HCEC 1CT (cell line): ENCODE measurements around the gene LPCAT1.
A peak's percentile ranks its signal among the peaks of the same experiment; 100 is the strongest.
"Not testable (repeated sequence)": the region's sequence is repeated elsewhere in the genome, so short reads cannot be mapped to it uniquely, and the experiment has no call there.

Experiments
- DNase-seq: peaks from one replicate; pipeline ENCODE4 v3.0.0-alpha.2; 2017

LPCAT1 gene, protein sequence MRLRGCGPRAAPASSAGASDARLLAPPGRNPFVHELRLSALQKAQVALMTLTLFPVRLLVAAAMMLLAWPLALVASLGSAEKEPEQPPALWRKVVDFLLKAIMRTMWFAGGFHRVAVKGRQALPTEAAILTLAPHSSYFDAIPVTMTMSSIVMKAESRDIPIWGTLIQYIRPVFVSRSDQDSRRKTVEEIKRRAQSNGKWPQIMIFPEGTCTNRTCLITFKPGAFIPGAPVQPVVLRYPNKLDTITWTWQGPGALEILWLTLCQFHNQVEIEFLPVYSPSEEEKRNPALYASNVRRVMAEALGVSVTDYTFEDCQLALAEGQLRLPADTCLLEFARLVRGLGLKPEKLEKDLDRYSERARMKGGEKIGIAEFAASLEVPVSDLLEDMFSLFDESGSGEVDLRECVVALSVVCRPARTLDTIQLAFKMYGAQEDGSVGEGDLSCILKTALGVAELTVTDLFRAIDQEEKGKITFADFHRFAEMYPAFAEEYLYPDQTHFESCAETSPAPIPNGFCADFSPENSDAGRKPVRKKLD

DNA sequence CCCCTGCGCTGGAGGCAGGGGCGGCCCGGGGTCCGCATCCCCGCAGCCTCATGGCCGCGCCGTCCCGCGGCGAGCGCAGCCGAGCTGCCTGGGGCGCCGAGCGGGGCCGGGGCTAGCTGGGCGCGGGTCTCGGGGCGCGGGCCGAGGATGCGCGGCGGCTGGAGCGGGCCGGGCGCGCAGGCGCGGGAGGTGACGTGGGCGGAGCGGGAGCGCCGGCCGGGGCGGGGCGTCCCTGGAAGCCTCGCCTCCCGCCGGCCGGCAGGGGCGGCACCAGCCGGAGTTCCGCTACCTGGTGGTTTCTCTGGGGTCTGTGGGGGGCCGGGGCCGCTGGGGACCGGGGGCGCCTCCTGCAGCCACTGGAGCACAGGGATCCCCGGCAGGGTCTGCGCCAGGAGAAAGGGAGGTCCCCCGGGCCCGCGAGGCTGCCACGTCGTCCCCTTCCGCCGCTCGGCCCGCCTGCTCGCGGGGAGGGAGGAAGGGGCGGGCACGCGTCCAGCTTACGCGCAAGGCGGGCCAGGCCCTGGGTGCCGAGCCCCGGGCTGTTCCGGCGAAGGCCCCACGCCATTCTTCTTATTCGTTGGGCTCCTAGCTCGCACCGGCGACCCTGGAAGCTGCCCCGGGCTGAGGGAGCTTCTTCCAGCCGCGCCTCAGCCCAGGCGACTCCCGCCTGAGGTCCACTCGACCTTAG lies at the start of gene LPCAT1:
LPCAT1 (minus strand) TSS at position 168 of the 688 bp plus-strand sequence; CDS start at position 52, 116 bp downstream.
- peak; percentile 68 for DNase-seq

DNA sequence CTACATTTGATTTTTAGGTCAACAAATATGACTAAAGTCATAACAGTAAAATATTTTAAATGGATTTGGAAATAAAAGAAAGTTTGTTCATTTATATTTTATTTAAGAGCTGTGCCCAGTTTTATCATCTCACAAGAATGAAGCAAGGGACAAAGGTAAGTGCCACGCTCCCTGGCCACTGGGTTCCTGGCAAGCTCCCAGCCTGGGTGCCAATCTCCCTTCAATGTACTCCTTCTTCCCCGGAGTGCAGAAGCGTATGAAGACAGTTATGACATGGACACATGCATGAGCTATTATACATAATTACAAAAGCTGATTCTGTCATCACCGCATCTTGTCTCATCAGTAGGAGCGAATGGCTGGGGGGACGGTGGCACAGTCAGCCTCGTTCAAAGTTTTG lies 48.1 kb upstream of the LPCAT1 start:
- DNase-seq = not testable (repeated sequence)

DNA sequence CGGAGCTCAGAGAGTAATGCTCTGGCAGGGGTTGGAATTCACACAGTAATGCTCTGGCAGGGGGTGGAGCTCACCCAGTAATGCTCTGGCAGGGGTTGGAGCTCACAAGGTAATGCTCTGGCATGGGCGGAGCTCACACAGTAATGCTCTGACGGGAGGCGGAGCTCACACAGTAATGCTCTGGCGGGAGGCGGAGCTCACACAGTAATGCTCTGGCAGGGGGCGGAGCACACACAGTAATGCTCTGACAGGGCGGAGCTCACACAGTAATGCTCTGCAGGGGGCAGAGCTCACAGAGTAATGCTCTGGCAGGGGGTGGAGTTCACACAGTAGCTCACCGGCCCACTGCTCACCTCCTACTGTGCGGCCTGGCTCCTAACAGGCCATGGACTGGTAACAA lies 47.2 kb upstream of the LPCAT1 start:
- no peak for DNase-seq

DNA sequence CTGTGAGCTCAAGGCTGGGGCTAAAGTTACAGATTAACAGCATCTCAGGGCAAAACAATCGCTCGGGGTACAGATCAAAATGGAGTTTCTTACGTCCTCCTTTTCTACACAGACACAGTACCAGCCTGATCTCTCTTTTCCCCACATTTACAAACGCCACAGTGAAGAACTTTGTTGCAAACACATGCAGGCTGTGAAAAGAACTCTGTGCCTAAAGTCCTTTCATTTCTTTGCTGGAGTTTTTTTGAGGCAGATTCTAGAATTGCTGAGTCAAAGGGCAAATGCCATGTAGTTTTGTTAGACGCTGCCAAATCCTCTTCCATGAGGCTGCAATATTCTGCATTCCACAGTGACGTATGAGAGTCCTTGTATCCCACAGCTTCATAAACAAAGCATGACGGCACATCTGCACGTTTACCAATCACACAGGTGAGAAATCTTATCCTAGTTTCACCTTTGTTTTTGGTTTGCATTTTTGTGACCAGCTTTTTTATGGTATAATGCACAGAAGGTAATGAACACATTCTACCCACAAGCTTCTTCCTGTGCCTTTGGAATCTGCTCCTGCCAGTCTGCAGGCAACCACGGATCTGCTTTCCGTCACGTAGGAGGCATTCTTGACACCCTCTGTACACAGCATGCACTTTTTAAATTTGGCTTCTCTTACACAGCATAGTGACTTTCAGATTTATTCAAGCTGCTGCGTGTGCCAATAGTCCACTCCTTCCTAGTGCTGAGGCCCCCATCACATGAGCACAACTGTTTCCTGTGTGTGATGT lies 44.6 kb upstream of the LPCAT1 start:
- peak; percentile 82 for DNase-seq

DNA sequence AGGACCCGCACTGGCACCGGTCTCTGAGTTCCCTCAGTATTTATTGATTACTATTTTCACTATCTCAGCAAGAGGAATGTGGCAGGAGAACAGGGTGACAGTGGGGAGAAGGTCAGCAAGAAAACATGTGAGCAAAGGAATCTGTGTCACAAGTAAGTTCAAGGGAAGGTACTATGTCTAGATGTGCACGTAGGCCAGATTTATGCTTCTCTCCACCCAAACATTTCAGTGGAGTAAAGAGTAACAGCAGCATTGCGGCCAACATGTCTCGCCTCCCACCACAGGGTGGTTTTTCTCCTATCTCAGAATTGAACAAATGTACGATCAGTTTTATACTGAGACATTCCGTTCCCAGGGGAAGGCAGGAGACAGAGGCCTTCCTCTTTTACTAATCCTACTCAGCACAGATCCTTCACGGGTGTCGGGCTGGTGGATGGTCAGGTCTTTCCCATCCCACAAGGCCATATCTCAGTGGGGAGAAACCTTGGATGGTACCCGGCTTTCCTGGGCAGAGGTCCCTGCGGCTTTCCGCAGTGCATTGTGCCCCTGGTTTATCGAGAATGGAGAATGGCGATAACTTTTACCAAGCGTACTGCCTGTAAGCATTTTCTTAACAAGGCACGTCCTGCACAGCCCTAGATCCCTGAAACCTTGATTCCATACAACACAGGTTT lies 43.9 kb upstream of the LPCAT1 start:
- not testable (repeated sequence) for DNase-seq

DNA sequence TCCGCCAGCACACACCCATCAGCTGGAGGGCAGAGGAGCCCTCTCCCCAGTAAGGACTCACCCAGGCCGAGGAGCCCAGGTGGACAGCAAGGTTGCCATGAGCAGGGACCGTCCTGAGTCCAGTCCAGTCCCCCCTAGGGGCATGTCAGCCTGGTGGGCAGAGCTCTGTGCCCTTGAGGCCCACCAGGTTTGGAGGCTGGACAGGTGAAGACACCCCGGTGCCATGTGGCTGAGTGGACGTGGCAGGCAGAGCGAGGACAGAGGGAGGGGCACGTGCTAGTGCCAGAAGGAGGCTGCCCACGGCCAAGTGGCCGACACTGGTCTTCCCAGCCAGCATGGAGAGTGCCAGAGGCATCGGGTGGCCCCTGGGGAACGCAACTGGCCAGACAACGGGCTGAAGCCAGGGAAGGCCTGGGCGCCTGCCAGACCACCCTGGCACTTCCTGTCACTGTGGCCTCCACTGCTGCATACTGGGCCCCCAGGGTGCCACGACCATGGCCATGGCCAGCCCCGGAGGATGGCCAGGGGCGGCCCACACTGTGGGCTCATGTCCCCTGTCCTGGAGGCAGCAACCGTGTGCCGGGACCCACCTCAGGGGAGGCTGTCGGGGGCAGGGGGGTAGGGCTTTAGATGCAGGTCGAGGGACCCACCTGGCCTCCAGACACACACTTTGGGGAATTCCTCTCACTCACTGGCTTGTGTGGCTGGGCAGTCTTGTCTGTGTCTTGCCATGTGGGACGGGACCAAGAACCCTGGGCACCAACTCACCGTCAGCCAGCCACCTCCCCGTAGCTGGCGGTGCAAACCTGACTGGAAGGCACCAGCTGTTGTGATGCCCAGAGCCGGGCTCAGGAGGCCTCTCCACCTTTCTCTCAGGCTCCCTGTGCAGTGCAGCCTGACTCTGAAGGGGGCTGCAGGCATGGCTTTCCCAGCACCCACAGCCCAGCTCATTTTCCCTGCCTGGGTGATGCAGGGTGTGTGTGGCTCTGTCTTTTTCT lies 42.3 kb upstream of the LPCAT1 start:
- DNase-seq = no peak

DNA sequence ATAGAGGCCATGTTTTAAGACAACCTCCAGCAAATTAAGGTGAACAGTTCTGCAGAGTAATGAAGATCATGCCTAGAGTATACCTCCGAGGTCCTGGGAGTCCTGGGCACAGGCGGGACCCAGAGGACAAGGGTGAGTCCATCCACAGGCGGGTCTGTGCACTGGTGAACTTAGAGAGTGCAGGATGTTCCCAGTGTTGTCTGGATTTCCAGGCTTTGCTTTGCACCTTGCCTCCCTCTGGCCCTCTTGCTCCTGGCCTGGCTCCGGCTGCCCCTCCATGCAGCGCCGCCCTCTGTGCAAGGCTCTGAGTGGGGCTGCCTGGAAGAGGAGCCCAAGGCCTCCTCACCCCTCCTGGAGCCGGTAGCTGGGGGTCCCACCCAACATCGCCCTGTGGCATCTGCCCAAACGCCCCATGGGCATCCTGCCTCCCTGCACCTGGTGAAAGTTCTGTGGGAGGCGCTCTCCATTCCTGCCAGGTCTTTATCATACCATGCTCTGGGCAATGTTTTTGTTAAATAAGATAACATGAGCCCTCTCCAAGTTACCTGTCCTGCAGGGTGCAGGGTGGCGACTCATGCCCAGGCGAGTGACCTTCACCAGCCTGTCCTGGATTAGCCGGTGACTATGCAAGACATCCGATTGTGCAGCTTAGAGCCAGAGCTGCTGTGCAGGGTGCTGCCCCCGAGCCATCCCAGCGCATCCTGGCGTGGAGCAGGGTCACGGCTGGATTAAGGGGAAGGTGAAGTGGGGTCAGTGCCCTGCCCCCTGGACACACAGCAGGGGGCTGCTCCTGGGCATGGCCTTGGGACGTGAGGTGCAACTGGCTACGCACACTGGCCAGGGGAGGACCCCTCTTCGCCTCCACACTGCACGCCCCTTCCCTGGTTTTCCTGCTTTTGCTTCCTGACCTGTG lies 41.3 kb upstream of the LPCAT1 start:
- no peak for DNase-seq

DNA sequence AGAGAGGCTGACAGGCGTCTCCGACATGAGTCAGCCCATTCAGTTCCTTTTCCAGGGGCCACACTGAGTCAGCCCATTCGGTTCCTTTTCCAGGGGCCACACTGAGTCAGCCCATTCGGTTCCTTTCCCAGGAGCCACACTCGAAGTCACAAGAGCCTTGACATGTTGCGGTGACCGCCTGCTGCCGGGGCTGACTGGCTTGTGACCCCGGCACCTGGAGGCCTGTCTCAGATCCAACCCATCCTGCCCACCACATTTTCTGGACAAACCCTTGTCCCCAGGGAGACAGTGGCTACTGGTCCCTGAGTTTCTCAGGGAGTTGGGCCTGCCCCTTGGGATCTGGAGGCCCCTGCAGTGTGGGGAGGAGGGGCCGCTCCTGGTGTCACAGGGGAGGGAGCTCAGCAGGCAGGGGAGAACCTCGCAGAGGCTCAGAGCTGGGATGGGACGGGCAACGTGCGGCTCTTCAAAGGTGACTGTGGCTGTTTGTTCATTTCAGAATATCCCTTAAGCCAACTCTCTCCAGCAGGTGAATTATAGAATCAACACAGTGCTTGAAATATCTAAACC lies 40.5 kb upstream of the LPCAT1 start:
- DNase-seq = peak; percentile 63

DNA sequence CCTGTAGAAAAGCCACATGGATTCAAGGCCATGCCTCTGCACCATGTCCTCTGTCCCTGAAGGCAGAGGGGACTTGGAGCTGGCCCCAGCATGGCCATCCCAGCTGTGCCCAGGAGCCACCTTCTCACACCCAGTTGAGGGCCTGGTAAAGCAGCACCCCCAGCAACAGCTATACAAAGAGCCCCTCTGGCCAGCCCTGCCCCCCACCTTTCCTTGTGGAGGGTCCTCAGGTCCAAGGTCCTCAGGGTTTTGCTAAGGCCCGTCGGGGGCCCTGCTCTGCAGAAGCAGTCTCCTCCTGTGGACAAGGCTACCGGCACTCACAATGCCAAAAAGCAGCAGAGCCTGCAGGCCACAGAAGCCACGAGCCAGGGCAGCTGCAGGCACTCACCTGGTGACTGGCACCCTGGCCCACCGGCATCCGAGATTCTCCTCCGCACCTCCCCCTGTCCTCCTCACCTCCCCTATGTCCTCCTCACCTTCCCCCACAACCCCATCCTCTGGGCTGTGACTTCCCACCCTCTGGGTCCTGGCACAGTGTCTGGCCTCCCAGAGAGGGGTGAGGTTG lies 39.9 kb upstream of the LPCAT1 start:
- no peak for DNase-seq

DNA sequence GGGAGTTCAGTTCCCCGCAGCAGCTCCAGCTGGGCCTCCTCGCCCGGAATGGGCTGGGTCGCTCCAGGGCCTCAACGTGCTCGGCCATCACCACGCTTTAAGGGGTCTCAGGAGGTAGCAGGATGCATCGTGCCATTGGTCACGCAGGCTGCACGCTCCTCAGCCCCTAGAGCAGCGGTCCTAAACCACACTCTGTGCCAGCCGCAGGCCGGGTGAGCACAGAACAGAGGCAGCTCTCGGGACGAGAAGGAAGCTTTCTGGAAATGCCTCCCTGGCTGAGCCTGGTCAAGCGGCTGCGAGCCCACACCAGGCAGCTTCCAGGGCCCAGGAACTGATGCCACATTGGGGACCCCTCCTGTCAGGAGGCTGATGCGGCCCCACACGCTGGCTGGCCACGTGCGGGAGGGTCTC lies 39.3 kb upstream of the LPCAT1 start:
- no peak for DNase-seq

DNA sequence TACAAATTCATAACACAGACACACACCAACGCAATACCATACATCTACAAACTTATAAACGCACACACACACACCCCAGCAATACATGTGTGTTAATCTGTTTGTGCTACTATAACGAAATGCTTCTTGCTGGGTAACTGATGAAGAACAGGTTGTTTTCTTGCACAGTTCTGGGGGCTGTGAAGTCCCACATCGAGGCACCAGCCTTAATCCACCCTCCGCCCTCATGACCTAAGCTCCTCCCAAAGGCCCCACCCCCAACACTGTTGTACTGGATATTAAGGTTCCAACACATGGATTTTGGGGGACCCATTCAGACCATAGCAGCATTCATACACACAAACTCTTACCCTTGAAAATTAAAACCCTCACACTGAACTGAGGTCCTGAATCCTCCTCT lies 38.8 kb upstream of the LPCAT1 start:
- DNase-seq = no peak

DNA sequence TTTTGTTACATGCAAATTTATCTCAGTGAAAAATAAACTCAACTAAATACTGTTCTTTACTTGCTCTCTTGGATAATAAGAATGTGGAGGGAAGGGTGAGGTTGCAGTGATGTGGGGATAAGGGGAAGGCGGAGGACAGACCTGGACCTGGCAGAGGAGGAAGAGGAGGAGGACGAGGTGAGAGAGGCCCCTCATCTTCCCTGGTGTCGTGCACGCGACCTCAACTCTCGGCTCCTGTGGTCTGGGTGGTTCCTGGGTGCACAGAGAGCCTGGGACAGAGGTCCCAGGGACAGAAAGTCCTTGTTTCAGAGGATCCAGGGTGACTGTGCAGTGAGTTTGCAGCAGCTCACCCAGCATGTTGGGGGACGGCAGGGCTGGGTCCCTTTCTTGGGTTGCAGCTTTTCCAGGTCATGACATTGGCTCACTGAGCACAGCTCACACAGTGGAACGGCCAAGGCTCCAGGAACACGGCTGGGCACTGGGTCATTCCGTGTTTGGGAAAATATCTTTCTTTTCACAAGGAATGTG lies 37.7 kb upstream of the LPCAT1 start:
- DNase-seq = no peak

DNA sequence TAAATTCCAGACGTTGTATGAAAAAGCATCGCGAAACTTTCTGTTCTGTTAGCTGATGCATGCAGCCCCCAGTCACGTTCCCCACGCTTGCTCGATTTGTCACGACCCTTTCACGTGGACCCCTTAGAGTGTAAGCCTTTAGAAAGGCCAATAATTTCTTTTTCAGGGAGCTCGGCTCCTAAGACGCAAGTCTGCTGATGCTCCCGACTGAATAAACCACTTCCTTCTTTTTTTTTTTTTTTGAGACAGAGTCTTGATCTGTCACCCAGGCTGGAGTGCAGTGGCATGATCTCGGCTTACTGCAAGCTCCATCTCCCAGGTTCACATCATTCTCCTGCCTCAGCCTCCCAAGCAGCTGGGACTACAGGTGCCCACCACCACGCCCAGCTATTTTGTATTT lies 36.7 kb upstream of the LPCAT1 start:
- DNase-seq = not testable (repeated sequence)

DNA sequence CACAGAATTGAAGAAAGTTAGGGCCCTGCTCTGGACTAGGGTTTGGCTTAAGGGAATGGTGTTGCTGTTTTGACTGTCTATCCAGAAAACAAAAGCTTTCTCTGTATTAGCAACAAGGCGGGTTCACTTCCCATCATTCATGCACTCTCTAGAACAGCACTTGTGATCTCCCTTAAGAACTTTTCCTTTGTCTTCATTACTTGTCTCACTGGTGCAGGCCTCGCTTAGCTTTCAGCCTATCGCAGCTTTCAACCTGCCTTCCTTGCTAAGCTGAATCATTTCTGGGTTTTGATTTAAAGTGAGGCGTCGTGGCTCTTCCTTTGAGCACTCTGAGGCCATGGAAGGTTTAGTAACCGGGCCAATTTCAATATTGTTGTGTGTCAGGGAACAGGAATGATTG lies 35.2 kb upstream of the LPCAT1 start:
- no peak for DNase-seq

DNA sequence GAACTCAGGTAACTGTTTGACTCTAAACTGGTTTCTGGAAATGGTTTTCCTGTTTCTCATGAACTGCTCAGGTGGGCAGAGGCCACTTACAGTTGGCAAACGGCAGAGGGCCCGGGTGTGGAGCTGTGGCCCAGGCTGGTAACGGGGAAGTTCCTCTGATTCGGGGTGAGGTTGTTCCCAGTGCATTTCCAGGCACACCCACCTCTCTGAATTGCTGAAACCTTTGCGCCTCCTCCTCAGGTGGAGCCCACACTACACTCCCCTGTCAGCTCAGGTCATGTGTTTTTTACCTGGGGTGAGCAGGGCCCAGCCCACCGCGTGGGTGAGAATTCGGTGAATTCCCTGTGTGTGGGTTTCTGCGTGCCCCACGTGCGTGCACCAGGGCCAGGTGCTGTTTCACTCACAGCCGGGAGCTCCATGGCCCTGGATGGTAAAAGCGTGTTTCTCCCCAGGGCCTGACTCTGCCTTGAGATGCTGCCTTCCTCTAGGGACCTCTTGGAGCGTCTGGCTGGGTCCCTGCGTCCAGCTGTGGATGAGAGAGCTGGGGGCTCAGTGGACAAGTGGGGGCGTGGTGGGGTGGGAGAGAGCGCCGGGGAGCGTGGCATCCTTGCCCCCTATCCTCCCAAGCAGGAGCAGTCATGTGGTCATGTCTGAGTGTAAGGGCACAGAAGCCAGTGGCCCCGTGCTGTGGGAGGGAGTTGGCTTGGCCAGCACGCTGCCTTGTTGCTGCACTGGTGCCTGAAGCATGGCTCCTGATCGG lies 33.5 kb upstream of the LPCAT1 start:
- no peak for DNase-seq

DNA sequence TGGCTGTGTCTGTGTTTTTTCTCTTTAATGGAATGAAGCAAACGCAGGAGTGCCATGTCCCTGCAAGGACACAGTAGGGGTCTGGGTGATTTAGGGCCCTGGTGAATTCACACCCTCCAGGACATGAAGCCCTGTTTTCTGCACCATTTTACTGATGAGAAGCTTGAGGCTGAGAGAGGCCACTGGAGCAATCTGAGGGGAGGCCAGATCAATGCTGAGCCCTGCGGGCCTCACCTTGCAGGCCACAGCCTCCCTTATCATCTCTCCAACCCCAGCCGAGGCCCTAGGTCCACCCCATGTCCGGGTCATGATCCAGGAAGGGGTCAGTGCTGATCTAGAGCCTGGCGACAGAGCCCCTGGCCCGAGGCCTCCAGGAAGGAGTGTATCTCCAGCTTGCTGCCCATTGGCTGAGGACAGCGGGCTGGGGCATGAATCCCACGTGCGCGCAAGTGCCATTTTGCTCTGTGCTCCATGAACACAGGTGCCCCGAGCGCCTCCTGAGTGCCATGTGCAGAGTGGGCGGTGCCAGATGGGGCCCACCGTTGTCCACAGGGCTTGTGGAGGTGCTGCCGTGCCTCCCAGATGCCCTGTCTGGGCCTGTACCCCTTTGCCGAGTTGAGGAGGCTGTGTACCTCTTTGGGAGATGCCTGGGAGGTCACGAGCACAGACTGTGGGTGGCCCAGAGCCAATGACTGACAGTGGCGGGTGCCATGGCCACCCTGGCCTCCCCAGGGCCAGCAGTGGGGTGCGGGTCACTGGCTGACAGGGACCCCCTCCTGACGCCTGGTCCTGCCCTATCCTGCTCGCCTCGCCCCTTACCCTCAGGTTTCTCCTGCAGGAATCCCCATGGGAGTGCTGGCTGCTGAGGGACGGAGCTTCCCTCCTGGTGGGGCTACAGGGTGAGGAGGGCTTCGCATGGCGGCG lies 32.3 kb upstream of the LPCAT1 start:
- DNase-seq = no peak
